ENCODE measurements around the gene NCAM1.
"Not testable (repeated sequence)": the region's sequence is repeated elsewhere in the genome, so short reads cannot be mapped to it uniquely, and the experiment has no call there.

NCAM1 gene

GRCh38 chr11:113022262-113022661 lies 61.0 kb downstream of the NCAM1 start:
- peak; percentile 61 for DNase-seq

DNA sequence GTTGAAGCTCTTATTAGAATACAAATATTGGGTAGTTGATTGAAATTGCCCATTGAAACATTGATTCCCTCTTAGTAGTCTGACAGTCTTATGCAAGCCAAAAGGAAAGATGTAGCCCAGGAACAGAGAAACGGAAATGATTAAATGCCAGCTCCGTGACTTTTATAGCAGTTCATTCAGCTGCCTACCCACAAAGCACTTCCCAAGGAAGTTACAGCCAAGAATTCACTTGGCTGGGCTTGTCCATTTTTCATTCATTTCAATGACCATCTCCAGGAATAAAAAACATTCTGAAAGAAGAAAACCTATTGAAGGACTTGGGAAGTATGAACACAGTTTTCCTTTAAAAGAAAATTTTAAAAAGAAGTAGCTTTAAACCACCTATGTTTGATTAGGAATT lies 62.0 kb downstream of the NCAM1 start:
- DNase-seq: peak; percentile 45

- DNase-seq: no peak
Observed at GRCh38 chr11:113023986-113024385, 62.8 kb downstream of the NCAM1 start.

DNA sequence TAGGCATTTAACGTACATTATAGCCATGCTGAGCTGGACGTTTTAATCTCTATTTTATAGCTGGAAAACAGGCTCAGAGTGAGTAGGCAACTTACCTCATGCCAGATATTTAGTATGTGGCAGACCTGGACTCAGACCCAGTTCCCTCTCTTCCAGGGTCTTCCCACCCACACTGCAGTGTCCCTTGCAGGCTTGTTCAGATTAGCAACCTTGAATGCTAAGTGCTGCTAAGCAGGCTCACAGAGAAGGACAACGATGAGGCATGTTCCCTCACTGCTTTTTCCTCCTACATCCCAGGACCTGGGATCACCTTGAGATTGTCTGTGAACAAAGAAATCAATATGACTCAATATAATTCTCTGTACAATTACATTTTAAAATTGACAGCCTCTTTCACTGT lies 65.6 kb downstream of the NCAM1 start:
- no peak for DNase-seq

- DNase-seq: peak; percentile 76
Observed at GRCh38 chr11:113034576-113034975, 73.4 kb downstream of the NCAM1 start.

GRCh38 chr11:113035708-113036107 lies 74.5 kb downstream of the NCAM1 start:
- DNase-seq: no peak

DNA sequence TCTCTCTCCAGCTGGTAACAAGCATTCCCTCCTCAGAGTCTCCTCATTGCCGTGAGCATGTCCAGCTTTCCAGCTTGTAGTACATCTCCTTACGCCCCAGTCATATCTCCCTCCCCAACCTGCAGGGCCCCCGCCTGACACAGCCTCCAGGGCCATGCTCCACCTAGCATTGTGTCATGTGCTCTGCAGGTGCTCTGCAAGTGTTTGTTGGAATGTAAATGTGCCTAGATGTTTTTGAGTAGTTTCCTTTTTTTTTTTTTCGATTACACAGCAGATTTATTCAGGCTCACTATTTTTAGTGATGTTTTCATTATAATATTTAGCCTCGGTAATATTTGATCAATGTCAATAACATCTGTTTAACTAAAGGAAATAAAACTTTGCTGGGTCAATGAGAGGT lies 82.5 kb downstream of the NCAM1 start:
- DNase-seq: no peak

DNA sequence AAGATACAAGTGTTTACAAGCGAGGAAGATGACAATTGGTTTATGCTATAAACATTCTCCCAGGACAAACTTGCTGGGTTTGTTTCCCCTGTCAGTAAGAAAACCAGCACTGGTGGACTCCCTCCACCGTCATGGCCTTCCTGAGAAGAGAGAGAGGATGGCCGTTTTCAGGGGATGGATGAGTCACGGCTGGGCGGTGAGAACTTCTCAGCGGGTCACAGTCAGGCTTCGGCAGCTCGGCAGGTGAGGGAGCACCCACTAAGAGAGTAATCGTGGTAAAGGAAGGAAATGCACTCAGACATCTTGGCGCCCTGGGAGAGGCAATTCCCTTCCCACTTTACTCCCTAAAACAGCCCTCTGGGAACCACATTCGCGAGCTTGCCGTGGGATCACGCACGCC lies 83.9 kb downstream of the NCAM1 start:
- DNase-seq: no peak

DNA sequence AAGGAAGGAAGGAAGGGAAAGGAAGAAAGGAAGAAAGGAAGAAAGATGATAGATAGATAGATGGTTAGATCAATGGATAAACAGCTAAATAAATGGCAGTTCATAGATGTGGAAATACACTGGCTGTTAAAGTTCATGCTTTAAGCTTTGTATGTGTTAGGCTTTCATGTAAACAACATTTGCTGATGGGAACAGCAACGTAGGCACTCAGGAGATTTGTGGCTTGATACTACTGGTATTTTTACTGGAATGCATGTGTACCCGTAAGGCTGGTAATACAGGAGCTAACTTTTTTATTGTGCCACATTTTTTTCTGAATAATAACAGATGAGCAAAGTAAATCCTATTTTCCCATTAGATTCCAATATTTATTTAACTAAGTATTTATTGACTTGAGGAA lies 85.6 kb downstream of the NCAM1 start:
- DNase-seq: no peak

- peak; percentile 62 for DNase-seq
Observed at GRCh38 chr11:113048820-113049768, 87.9 kb downstream of the NCAM1 start.

DNA sequence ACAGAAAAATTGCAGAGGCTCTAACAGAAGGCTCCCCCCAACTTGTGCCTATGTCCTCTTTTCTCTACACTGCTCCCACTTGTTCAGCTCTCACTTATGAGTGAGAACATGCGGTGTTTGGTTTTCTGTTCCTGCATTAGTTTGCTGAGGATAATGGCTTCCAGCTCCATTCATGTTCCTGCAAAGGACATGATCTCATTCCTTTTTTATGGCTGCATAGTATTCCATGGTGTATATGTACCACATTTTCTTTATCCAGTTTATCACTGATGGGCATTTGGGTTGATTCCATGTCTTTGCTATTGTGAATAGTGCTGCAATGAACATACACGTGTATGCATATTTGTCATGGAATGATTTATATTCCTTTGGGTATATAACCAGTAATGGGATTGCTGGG lies 91.8 kb downstream of the NCAM1 start:
- not testable (repeated sequence) for DNase-seq

GRCh38 chr11:113057038-113057437 lies 95.8 kb downstream of the NCAM1 start:
- no peak for DNase-seq

DNA sequence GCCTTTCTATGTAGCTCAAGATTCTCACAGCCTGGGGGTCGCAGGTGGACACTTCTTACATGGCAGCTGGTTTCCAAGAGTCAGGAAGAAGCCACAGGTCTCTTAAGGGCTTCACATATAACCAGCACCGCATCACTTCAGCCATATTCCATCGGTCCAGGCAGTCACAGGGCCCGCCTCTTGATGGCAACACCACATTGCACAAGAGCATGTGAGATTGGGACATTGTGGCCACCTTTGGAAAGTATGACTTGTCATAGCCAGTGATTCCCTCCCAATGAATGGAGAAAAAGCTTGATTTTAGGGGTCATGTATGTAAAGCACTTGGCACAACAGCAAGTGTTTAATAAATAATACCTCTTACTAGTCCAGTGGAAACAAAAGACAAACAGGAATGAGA lies 98.3 kb downstream of the NCAM1 start:
- no peak for DNase-seq

DNA sequence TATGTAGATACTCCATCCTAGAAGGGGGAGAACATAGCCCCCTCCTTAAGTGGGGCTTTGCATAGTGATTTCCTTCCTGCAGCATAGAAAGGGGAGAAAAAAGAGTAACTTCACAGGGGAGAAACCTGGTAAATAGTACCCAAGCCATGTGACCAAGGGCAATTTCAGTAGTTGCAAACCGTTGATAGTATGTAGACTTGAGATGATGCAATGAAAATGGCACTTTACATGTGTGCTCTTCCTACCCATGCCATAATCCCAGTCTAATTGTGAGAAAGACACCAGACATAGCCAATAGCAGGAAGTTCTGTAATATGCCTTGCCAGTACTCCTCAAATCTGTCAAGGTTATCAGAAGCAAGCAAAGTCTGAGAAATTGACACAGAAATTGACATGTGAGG lies 104.1 kb downstream of the NCAM1 start:
- no peak for DNase-seq

GRCh38 chr11:113072237-113072858 lies 111.1 kb downstream of the NCAM1 start:
- DNase-seq: no peak

- DNase-seq: peak; percentile 1
Observed at GRCh38 chr11:113073290-113073953, 112.2 kb downstream of the NCAM1 start.

GRCh38 chr11:113075586-113076095 lies 114.4 kb downstream of the NCAM1 start:
- DNase-seq: no peak

GRCh38 chr11:113077379-113077778 lies 116.2 kb downstream of the NCAM1 start:
- no peak for DNase-seq

GRCh38 chr11:113082341-113082955 lies 121.2 kb downstream of the NCAM1 start:
- DNase-seq: no peak

GRCh38 chr11:113083571-113083970 lies 122.4 kb downstream of the NCAM1 start:
- DNase-seq: no peak

- DNase-seq: no peak
Observed at GRCh38 chr11:113084297-113084696, 123.1 kb downstream of the NCAM1 start.

- DNase-seq: no peak
Observed at GRCh38 chr11:113085446-113085845, 124.2 kb downstream of the NCAM1 start.

DNA sequence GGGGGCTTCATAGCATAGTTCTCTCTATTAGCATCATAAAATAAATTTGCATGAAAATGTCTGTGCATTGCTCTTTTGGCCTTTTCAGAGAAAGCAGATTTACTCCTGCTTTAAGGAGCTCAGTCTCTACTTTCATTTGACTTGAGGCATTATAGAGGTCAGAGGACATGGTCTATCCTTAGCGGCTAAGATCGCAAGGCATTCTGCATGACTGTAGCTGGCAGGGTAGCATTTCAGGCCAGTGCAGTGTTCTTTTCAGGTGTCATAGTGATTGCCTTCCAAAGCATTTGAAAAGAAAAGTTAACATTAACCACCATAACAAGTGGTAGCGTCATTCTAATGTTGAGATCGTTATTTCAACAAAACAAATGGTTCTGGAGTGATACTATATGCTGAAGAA lies 126.5 kb downstream of the NCAM1 start:
- DNase-seq: no peak

Measured in fibroblast of skin of scalp (primary cell).